Fibroblast of pulmonary artery (primary cell): Measurements from ENCODE around the gene PBRM1.
A peak's percentile ranks its signal among the peaks of the same experiment; 100 is the strongest.

ENCODE experiments used
- DNase-seq: peaks from one replicate; pipeline ENCODE4 v3.0.0-alpha.2; 2010; ENCODE audit warnings: low read depth
- H3K4me3 ChIP-seq: replicated peaks from 2 replicates; pipeline ENCODE4 v1.5.1; 2011; ENCODE audit warnings: low read depth, mild to moderate bottlenecking, control low read depth, low read length, moderate library complexity
- TF ChIP-seq, protein P1 (sequence below): IDR thresholded peaks from 2 replicates; pipeline ENCODE4 v1.5.1; 2011; ENCODE audit warnings: mild to moderate bottlenecking, control low read depth, low read length, inconsistent platforms; ENCODE audit errors: missing control alignments

The PBRM1 gene

GRCh38 chr3:52513281-52513680 lies 172.4 kb downstream of the PBRM1 start:
- H3K4me3 ChIP-seq, result no peak overlapping the region
- TF ChIP-seq, protein P1, sequence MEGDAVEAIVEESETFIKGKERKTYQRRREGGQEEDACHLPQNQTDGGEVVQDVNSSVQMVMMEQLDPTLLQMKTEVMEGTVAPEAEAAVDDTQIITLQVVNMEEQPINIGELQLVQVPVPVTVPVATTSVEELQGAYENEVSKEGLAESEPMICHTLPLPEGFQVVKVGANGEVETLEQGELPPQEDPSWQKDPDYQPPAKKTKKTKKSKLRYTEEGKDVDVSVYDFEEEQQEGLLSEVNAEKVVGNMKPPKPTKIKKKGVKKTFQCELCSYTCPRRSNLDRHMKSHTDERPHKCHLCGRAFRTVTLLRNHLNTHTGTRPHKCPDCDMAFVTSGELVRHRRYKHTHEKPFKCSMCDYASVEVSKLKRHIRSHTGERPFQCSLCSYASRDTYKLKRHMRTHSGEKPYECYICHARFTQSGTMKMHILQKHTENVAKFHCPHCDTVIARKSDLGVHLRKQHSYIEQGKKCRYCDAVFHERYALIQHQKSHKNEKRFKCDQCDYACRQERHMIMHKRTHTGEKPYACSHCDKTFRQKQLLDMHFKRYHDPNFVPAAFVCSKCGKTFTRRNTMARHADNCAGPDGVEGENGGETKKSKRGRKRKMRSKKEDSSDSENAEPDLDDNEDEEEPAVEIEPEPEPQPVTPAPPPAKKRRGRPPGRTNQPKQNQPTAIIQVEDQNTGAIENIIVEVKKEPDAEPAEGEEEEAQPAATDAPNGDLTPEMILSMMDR, result no peak
- no peak for DNase-seq

GRCh38 chr3:52512727-52513126 lies 173.0 kb downstream of the PBRM1 start:
- DNase-seq, result no peak
- TF ChIP-seq, protein P1, result no peak
- H3K4me3 ChIP-seq, result no peak overlapping the region

GRCh38 chr3:52512105-52512504 lies 173.6 kb downstream of the PBRM1 start:
- no peak overlapping the region for H3K4me3 ChIP-seq
- no peak for DNase-seq
- TF ChIP-seq, protein P1, result no peak

GRCh38 chr3:52511509-52511908 lies 174.2 kb downstream of the PBRM1 start:
- no peak overlapping the region for H3K4me3 ChIP-seq
- no peak for DNase-seq
- TF ChIP-seq, protein P1, result no peak

- H3K4me3 ChIP-seq, result no peak overlapping the region
- DNase-seq, result no peak
- TF ChIP-seq, protein P1, result no peak
Measured at GRCh38 chr3:52509753-52510328, 175.9 kb downstream of the PBRM1 start.

GRCh38 chr3:52507359-52507758 lies 178.4 kb downstream of the PBRM1 start:
- no peak overlapping the region for H3K4me3 ChIP-seq
- DNase-seq, result peak; percentile 28
- TF ChIP-seq, protein P1, result no peak

DNA sequence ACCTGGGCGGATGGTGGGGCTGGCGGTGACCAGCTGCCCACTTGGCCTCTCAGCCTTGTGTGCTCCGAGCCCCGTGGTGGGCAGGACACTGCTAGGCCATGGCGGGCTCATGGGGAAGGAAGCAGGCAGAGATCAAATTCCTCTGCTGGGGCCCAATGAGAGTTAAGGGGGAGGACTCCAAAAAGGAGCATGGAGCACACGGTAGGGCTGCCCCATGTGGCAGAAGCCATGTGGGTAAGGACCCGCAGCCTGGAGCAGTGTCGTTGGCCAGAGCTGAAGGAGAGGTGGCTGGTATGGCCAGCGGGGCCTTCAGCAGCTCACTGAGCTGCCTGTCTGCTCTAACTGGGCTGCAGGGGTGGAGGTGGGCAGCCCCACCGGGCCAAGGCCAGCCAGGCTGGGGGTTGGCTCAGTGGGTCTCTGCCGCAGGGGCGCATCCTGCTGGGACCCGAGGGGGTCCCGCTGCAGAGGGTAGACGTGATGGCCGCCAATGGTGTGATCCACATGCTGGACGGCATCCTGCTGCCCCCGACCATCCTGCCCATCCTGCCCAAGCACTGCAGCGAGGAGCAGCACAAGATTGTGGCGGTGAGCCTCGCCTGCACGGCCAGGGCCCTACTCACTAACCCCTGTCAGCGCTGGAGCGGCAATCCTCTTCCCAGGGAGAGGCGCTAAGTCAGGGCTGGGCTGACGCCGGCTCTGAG lies 179.3 kb downstream of the PBRM1 start:
- no peak overlapping the region for H3K4me3 ChIP-seq
- TF ChIP-seq, protein P1, result no peak
- DNase-seq, result no peak
